Tibial nerve (tissue), 4 donors: ENCODE data around the gene SLC35F1.

Experiments
- EP300 ChIP-seq, 2 donors: sonication (generic); formaldehyde crosslinking; IDR thresholded peaks; one replicate each; pipeline ENCODE4 v1.6.1; 2017; ENCODE audit warnings: antibody characterized with exemption in 2 of 2, mild to moderate bottlenecking in 1 of 2
- POLR2A ChIP-seq, 2 donors: fragments of 450-650 bp; IDR thresholded peaks; one replicate each; pipeline ENCODE4 v1.6.1; 2017; ENCODE audit warnings: antibody characterized with exemption in 2 of 2, mild to moderate bottlenecking in 2 of 2, moderate library complexity in 2 of 2
- TF ChIP-seq, protein P1 (sequence below), 5 experiments: fragments of 200-600 bp in 3 of 5; fragments of 450-650 bp in 2 of 5; sonication (generic) in 3 of 5; IDR thresholded peaks; one replicate each; pipeline ENCODE4 v1.5.1; 2016 to 2019; ENCODE audit warnings: antibody characterized with exemption in 5 of 5, mild to moderate bottlenecking in 3 of 5, moderate library complexity in 2 of 5

DNA sequence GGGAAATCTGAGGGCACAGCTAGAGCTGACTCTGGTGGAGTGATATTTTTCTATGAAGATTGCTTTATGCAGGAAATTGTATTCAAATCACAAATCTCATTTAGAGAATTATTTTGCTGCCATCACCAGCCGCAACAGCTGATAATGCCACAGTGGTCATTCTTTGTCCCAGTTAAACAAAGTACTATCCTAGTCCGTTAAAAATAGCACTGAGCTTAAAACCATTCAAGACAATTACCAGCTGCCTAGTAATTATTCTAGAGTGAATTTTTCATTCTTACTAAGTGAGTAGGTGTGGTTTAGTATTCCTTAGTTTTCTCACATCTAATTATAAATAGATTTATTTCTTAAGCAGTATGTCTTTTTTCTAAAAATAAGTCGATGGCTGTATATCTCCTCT lies 190.5 kb downstream of the SLC35F1 start:
- TF ChIP-seq, protein P1, sequence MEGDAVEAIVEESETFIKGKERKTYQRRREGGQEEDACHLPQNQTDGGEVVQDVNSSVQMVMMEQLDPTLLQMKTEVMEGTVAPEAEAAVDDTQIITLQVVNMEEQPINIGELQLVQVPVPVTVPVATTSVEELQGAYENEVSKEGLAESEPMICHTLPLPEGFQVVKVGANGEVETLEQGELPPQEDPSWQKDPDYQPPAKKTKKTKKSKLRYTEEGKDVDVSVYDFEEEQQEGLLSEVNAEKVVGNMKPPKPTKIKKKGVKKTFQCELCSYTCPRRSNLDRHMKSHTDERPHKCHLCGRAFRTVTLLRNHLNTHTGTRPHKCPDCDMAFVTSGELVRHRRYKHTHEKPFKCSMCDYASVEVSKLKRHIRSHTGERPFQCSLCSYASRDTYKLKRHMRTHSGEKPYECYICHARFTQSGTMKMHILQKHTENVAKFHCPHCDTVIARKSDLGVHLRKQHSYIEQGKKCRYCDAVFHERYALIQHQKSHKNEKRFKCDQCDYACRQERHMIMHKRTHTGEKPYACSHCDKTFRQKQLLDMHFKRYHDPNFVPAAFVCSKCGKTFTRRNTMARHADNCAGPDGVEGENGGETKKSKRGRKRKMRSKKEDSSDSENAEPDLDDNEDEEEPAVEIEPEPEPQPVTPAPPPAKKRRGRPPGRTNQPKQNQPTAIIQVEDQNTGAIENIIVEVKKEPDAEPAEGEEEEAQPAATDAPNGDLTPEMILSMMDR (IDR thresholded peaks at IDR 0.05), result no peak
- TF ChIP-seq POLR2A (IDR thresholded peaks at IDR 0.05) (no peak), EP300 (IDR thresholded peaks at IDR 0.05) (no peak)
